ENCODE results near the gene MRTFA.

GRCh38 chr22:40531951-40532900, 104.3 kb downstream of the MRTFA start:
- TF ChIP-seq POLR2A (IDR thresholded peaks at IDR 0.05) (no peak), CTCF (IDR thresholded peaks at IDR 0.05) (no peak), POLR2AphosphoS5 (IDR thresholded peaks at IDR 0.05) (no peak)
